Measurements from ENCODE around the gene APCDD1.
"Not testable (repeated sequence)": the region's sequence is repeated elsewhere in the genome, so short reads cannot be mapped to it uniquely, and the experiment has no call there.

The APCDD1 gene

GRCh38 chr18:10464161-10464648, 9.8 kb downstream of the APCDD1 start:
- DNase-seq = not testable (repeated sequence)

- no peak for DNase-seq
Observed at GRCh38 chr18:10465174-10465939, 10.9 kb downstream of the APCDD1 start.

DNA sequence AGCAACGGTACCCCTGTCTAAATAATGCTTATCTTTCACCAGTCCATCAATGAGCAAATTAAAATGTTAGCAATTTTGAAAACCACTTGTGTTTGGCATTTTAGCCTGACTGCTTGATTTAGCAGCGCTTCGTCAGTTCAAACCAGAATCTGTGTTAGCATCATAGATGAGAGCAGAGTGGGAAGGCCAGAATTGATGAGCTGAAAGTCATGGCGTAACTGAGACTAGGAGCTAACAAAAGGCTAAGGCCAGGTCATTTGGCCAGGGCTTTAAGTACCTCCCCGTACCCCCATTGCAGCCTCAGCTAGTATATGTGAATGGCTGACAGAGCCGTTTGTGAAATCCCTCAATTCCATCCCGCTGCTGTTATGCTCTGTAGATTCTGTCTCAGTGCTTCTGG, 16.0 kb downstream of the APCDD1 start:
- DNase-seq = no peak

GRCh38 chr18:10471574-10471973, 17.1 kb downstream of the APCDD1 start:
- DNase-seq = no peak

DNA sequence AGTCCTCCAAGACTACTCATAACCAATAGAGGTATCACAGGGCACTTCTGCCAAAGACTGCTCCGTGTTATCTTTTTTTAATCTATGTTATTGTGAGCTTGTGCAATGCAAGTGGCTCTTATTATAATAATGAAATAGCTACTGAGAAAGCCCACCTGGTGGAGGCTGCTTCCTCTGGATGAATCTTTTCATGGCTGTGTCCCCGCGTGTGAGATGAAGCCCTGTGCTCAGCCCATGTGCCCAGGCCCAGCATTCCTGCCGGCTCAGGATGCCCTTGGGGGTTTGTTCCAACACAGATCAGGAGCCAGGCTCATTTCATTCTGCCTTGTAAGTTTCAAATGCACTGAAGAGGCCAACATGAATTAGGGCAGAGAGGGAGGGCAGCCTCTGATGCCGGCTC, 18.7 kb downstream of the APCDD1 start:
- DNase-seq = no peak

- no peak for DNase-seq
Observed at GRCh38 chr18:10474309-10474708, 19.9 kb downstream of the APCDD1 start.

DNA sequence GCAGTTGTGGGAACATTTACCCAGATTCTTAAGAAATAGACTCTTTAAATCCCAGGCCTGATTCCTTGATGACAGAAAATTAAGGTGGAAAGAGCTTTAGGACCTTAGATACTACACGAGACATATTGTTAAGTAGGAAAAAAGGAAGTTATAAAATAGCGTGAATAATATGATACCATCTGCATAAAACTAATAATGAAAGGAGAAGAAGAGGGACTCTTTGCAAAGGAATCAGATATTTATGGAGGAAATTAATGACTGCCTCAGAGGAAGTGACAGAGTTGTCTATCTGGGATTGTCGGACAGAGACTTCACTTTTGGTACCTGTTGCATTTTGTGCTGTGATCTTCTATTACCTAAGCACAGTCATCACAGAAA, 20.8 kb downstream of the APCDD1 start:
- DNase-seq = no peak

- no peak for DNase-seq
Observed at GRCh38 chr18:10475654-10476291, 21.3 kb downstream of the APCDD1 start.

DNA sequence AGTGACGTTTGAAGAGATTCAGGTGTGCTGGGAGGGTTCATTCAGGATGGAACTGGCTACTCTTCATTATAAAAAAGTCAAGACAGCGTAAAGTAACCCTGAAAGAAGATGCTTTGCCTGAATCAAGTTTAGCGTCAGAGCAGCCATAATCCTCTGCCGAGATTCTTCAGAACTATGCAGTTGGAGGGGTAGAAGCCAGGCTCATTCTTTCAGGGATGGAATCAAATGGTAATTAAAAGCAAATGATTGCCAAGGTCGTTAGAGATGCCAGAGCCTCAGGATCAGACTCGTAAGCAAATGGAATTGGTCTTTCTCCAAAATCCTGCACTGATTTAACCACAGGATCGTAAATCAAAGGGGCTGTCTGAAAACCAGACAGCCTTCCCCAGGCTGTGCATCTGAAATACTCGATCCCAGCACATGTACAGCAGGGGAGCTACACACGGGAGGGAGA, 21.9 kb downstream of the APCDD1 start:
- no peak for DNase-seq

- DNase-seq = no peak
Observed at GRCh38 chr18:10477121-10477862, 22.9 kb downstream of the APCDD1 start.

DNA sequence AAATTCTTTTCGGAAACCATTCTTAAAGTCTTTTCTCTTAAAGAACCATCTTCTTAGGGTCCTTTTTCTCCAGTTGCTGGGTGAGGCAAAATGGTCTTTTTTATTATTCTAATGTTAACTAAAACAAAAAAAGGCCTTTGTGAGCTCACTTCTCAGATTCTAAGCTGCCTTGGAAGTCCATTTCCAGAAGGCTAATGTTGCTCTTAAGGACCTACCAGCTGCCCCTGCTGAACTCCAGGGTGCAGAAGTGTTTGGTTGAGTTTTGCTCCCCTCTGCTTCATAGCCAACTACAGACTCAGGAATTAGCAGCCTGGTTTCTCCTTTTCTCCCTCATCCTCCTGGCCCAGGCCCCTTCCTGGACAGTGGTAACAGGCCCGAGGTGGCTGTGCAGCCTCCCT, 23.4 kb downstream of the APCDD1 start:
- no peak for DNase-seq

GRCh38 chr18:10481831-10482230, 27.4 kb downstream of the APCDD1 start:
- no peak for DNase-seq

DNA sequence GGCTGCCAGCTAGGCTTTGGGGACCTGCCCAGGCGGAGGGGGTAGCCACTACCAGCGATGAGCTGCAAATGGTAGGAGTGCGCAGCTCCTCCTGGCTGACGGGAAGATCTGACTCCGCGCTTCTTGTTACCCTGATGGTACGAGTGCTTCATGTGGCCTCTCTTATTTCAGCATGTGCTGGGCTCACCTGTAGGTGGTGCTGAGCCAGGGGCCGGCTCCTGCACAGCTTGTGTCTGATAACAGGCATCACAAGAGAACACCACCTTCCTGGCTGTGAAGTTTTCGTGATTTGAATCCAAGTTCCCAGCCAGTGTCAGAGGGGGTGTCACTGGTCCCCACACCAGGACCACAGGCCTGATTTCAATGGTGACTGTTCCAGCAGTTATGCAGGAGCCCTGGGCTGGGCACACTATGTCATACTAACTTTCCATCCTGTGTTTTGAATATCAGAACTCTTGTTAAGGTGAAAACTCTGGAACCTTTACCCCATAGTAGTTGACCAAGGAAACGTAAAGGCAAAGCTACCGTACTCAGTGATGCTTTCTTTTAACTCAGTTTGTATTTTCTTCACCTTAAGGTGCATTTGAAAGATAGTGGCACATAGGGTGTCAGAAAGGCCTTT, 28.0 kb downstream of the APCDD1 start:
- DNase-seq = no peak

DNA sequence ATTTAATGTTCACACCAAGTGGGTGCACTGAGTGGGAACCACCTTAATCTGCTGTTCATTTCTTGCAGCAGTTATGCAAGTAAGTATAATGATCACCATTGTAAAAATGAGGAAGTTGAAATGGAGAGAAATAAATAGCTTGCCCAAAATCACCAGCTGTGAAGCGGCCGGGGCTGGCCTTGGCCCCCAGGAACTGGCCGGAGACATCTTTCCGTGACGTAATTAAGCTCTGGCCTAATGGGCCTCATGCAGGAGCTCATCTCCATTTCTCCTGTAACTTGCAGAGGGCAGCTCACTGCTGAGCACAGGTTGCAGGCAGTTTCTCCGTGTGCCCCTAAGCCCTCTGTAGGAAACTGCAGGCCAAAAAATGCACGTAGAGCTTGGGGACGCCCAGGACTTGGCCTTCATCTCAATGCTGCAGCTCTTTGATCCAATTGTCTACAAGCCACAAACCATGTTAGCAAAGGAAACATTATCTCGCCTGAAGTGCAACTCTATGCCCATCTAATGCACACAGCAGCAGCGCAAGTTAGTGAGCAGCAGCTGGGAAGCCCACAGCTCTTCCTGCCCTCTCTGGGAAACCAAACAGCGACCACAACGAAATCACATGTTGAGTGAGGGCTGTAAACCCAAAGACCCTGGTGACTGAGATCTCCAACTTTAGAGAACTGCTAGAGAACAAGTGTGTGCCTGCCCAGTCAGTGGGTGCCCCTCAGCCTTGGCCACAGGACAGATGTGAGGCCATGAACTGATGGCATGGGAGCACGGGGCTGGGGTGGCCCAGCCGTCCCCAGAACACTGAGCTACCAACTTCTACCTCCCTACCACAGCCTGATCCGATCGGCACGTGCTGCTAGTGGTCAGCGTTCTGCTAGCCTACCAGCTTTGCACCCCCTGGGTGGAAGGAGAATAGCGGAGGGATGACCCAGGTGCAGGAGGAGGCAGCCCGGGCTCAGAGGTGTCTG, 28.8 kb downstream of the APCDD1 start:
- DNase-seq = no peak

DNA sequence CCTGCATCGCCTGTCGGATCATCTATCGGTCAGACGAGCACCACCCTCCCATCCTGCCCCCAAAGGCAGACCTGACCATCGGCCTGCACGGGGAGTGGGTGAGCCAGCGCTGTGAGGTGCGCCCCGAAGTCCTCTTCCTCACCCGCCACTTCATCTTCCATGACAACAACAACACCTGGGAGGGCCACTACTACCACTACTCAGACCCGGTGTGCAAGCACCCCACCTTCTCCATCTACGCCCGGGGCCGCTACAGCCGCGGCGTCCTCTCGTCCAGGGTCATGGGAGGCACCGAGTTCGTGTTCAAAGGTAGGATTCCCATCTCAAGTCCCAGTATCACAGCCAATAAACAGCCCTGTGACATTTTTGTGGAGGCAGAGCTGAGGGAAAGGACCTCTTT, 31.0 kb downstream of the APCDD1 start:
- DNase-seq = no peak

GRCh38 chr18:10486362-10486761, 31.9 kb downstream of the APCDD1 start:
- DNase-seq = no peak

DNA sequence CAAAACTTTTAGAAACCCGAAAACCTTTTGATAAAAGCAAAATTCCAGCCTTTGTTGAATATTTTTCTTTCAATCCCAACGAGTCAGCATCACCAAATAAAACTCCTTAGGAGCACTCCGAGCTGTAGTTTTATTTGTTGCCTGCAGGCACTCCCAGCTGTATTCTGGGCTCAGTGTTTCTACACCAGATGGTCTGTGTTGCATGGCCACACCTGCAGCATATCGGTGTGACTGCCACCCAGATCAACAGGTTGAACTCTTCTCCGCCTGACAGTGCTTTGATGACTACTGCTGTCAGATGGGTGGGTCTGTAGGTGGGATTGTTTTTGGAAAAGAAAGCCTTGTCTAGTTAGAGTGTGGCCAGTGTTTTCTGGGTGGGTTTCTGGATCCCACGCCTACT, 32.7 kb downstream of the APCDD1 start:
- no peak for DNase-seq

DNA sequence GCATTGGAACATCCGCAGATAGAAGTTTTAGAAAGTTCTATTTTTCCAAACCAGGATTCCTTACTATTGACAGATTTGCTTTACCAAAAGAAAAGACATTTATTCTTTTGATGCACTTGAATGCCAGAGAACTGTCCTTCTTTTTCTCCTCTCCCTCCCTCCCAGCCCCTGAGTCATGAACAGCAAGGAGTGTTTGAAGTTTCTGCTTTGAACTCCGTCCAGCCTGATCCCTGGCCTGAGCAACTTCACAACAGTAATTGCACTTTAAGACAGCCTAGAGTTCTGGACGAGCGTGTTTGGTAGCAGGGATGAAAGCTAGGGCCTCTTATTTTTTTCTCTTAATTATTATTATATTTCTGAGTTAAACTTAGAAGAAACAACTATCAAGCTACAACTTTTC, 33.6 kb downstream of the APCDD1 start:
- no peak for DNase-seq

DNA sequence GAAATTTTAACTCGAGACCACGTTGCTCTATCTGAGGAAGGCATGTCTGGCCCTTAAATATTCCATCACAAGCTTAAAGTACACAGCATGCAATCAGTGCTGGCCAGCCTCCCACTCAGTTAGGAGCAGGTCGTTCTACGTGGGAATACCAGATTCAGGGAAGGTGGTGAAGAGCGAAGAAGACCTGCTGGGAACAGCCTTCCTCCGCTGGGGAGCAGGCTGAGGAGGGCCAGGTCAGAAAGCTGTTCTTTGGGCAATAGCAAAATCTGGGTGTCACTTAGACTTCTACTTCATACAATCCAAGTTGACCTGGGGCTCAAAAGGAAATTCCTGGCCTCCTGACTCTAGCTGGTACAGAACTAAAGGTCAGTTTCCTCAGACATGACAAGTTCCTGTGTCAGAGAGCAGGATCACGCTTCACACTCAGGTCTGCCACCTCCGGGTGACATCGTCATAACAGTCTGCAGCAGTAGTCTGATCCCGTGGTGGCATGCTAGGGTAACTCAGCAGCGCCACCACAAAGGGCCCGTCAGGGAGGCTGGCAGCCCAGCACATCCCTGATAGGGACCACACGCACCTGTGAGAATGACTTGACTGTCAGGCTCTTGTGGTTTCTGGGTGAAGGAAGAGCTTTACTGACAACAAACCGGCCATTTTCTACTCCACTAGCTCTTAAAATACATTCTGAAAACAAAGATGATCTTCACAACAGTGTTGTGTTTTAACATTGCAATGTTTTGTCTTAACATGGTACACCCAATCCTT, 36.1 kb downstream of the APCDD1 start:
- no peak for DNase-seq

DNA sequence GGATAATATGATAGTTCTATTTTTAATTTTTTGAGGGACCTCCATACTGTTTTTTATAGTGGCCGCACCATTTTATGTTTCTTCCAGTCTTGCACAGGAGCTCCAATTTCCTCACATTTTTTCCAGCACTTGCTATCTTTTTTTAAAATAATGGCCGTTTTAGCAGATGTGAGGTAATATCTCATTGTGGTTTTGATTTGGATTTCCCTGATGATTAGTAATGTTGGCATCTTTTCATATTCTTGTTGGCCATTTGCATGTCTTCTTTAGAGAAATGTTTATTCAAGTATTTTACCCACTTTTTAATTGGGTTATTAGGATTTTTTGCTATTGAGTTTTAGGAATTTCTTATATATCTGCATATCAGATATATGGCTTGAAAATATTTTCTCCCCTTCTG, 41.5 kb downstream of the APCDD1 start:
- no peak for DNase-seq

GRCh38 chr18:10497206-10497749, 42.8 kb downstream of the APCDD1 start:
- DNase-seq = no peak
